Activated B cell treated with CpG ODN at 0.5 μM for 24 hours (primary cell): Measurements from ENCODE around the gene RANBP17. TPM values are rescaled to one million over a fixed set of nuclear protein-coding genes. Genes with fewer than 3 reads are reported as not detected.

ENCODE experiments used
- ATAC-seq: fragments of 200-7000 bp; cut with Tn5 transposase; one replicate; pipeline ENCODE4 v1.10.0; 2021; ENCODE audit warnings: low read depth, mild to moderate bottlenecking, moderate library complexity
- CTCF ChIA-PET: fragments of 350-600 bp; sonication (Branson Sonifier 250); formaldehyde crosslinking; loops from one replicate; lab custom pipeline; 2021; ENCODE audit warnings: antibody characterized with exemption; lab: Charles Lee
- POLR2A ChIA-PET: fragments of 350-600 bp; sonication (Branson Sonifier 250); formaldehyde crosslinking; loops from one replicate; lab custom pipeline; 2021; ENCODE audit warnings: antibody characterized with exemption; lab: Charles Lee
- DNase-seq: peaks from one replicate; pipeline ENCODE4 v3.0.0; 2022
- H3K27ac Mint-ChIP-seq: one replicate; pipeline ENCODE4 v1.8.0; 2020; ENCODE audit warnings: mixed read lengths
- H3K27me3 Mint-ChIP-seq: one replicate; pipeline ENCODE4 v1.8.0; 2021; ENCODE audit warnings: mixed read lengths
- H3K36me3 Mint-ChIP-seq: one replicate; pipeline ENCODE4 v1.8.0; 2021; ENCODE audit warnings: low read depth, mixed read lengths
- H3K4me1 Mint-ChIP-seq: one replicate; pipeline ENCODE4 v1.8.0; 2021; ENCODE audit warnings: mixed read lengths
- H3K4me3 Mint-ChIP-seq: one replicate; pipeline ENCODE4 v1.8.0; 2020; ENCODE audit warnings: mild to moderate bottlenecking, mixed read lengths
- H3K9me3 Mint-ChIP-seq: one replicate; pipeline ENCODE4 v1.8.0; 2020; ENCODE audit warnings: mixed read lengths
- CTCF ChIP-seq: fragments of 200-600 bp; IDR thresholded peaks from one replicate; pipeline ENCODE4 v1.8.0; 2022; ENCODE audit warnings: antibody characterized with exemption, mild to moderate bottlenecking
- intact Hi-C: fragments of 100-400 bp; cut with micrococcal nuclease; formaldehyde crosslinking; loops from one replicate; pipeline ENCODE4 v1.15.1; 2024
- total RNA-seq: library from RNA; stranded (reverse); gene quantifications from 2 replicates; pipeline ENCODE4 v1.2.3, GENCODE V29; 2022

Gene RANBP17
- total RNA-seq, 1 donor from 2014 or later, result not detected

GRCh38 chr5:170993476-170993875, 131.7 kb downstream of the RANBP17 start:
- intact Hi-C loops, result no loop called here
- Mint-ChIP-seq H3K4me3 (no peak overlapping the region), H3K9me3 (no peaks in the 10 kb centered on the region), H3K27ac (no peak overlapping the region), H3K4me1 (no peaks in the 10 kb centered on the region), H3K36me3 (no peaks in the 10 kb centered on the region), H3K27me3 (no peaks in the 10 kb centered on the region)
- ChIA-PET POLR2A (no interaction called here), CTCF (no interaction called here)
- DNase-seq, result no peak
- TF ChIP-seq CTCF, result no peak
- no peak for ATAC-seq

GRCh38 chr5:171010086-171010485, 148.3 kb downstream of the RANBP17 start:
- ChIA-PET POLR2A (no interaction called here), CTCF (no interaction called here)
- DNase-seq (no peak), ATAC-seq (no peak)
- intact Hi-C loops, result no loop called here
- Mint-ChIP-seq H3K4me3 (no peak overlapping the region), H3K9me3 (peaks cover 8% of the 10 kb centered on the region), H3K27me3 (no peaks in the 10 kb centered on the region), H3K4me1 (no peaks in the 10 kb centered on the region), H3K36me3 (no peaks in the 10 kb centered on the region), H3K27ac (no peak overlapping the region)
- no peak for TF ChIP-seq CTCF

- DNase-seq (no peak), ATAC-seq (no peak)
- TF ChIP-seq CTCF, result no peak
- H3K27me3 Mint-ChIP-seq, result no peaks in the 10 kb centered on the region
- no peaks in the 10 kb centered on the region for H3K36me3 Mint-ChIP-seq
- H3K4me3 Mint-ChIP-seq, result no peak overlapping the region
- POLR2A ChIA-PET, result no interaction called here
- intact Hi-C loops, result no loop called here
- H3K27ac Mint-ChIP-seq, result no peak overlapping the region
- CTCF ChIA-PET, result no interaction called here
- peaks cover 8% of the 10 kb centered on the region for H3K9me3 Mint-ChIP-seq
- no peaks in the 10 kb centered on the region for H3K4me1 Mint-ChIP-seq
Observed at GRCh38 chr5:171010816-171011215, 149.0 kb downstream of the RANBP17 start.

- no peak overlapping the region for H3K27ac Mint-ChIP-seq
- no peak for DNase-seq
- peaks cover 2% of the 10 kb centered on the region for H3K9me3 Mint-ChIP-seq
- H3K4me3 Mint-ChIP-seq, result no peak overlapping the region
- no peaks in the 10 kb centered on the region for H3K27me3 Mint-ChIP-seq
- no peaks in the 10 kb centered on the region for H3K36me3 Mint-ChIP-seq
- H3K4me1 Mint-ChIP-seq, result no peaks in the 10 kb centered on the region
- TF ChIP-seq CTCF, result no peak
- intact Hi-C loops, result no loop called here
- no peak for ATAC-seq
- ChIA-PET POLR2A (no interaction called here), CTCF (no interaction called here)
Observed at GRCh38 chr5:171023508-171023907, 161.7 kb downstream of the RANBP17 start.

GRCh38 chr5:171024084-171024483, 162.3 kb downstream of the RANBP17 start:
- Mint-ChIP-seq H3K27me3 (no peaks in the 10 kb centered on the region), H3K4me1 (no peaks in the 10 kb centered on the region), H3K4me3 (no peak overlapping the region), H3K9me3 (peaks cover 2% of the 10 kb centered on the region), H3K27ac (no peak overlapping the region), H3K36me3 (no peaks in the 10 kb centered on the region)
- TF ChIP-seq CTCF, result no peak
- ChIA-PET POLR2A (no interaction called here), CTCF (no interaction called here)
- DNase-seq (no peak), ATAC-seq (no peak)
- intact Hi-C loops, result no loop called here
